Measurements from ENCODE around the gene SQOR.

DNA sequence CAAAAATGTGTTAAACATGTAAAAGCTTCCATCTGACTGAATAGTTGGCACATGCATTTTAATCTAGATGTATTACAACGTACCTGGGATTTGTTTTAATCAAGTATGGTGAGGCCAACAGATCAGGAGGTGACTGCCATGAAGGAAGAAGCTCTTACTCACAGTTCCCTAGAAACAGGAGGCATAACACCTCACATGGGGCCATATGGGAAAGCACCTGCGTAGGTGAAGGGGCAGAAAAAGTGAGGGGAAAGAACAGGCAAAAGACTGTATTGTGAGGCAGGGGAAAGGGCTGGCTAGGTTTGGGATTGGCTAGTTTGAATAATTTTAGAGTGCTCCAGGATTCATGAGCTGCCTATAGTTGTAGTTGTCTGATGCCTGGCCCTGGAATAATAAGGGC lies 9.6 kb downstream of the SQOR start:
- TF ChIP-seq EZH2 (IDR thresholded peaks at IDR 0.05; ENCODE audit: borderline replicate concordance, low read depth, low read length, poor library complexity, severe bottlenecking): no peak
- TF ChIP-seq, protein P1, sequence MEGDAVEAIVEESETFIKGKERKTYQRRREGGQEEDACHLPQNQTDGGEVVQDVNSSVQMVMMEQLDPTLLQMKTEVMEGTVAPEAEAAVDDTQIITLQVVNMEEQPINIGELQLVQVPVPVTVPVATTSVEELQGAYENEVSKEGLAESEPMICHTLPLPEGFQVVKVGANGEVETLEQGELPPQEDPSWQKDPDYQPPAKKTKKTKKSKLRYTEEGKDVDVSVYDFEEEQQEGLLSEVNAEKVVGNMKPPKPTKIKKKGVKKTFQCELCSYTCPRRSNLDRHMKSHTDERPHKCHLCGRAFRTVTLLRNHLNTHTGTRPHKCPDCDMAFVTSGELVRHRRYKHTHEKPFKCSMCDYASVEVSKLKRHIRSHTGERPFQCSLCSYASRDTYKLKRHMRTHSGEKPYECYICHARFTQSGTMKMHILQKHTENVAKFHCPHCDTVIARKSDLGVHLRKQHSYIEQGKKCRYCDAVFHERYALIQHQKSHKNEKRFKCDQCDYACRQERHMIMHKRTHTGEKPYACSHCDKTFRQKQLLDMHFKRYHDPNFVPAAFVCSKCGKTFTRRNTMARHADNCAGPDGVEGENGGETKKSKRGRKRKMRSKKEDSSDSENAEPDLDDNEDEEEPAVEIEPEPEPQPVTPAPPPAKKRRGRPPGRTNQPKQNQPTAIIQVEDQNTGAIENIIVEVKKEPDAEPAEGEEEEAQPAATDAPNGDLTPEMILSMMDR (conservative IDR thresholded peaks at IDR 0.05; ENCODE audit: low read depth, low read length): no peak
